ENCODE results near the gene FBLN5.
A peak's percentile ranks its signal among the peaks of the same experiment; 100 is the strongest.
"Not testable (repeated sequence)": the region's sequence is repeated elsewhere in the genome, so short reads cannot be mapped to it uniquely, and the experiment has no call there.

Gene FBLN5

GRCh38 chr14:91906374-91906773, 41.1 kb downstream of the FBLN5 start:
- DNase-seq (ENCODE audit: low spot score): no peak

- DNase-seq (ENCODE audit: low spot score): no peak
Measured at GRCh38 chr14:91904956-91905645, 42.4 kb downstream of the FBLN5 start.

- DNase-seq (ENCODE audit: low spot score): no peak
Measured at GRCh38 chr14:91904483-91904882, 43.0 kb downstream of the FBLN5 start.

GRCh38 chr14:91903070-91903469, 44.4 kb downstream of the FBLN5 start:
- DNase-seq (ENCODE audit: low spot score): no peak

- DNase-seq (ENCODE audit: low spot score): no peak
Measured at GRCh38 chr14:91902336-91902735, 45.2 kb downstream of the FBLN5 start.

- DNase-seq (ENCODE audit: low spot score): no peak
Measured at GRCh38 chr14:91901449-91902226, 45.9 kb downstream of the FBLN5 start.

- no peak for DNase-seq (ENCODE audit: low spot score)
Measured at GRCh38 chr14:91899806-91900205, 47.7 kb downstream of the FBLN5 start.

GRCh38 chr14:91899213-91899612, 48.3 kb downstream of the FBLN5 start:
- no peak for DNase-seq (ENCODE audit: low spot score)

GRCh38 chr14:91898372-91898771, 49.1 kb downstream of the FBLN5 start:
- DNase-seq (ENCODE audit: low spot score): no peak

GRCh38 chr14:91897716-91898115, 49.8 kb downstream of the FBLN5 start:
- DNase-seq (ENCODE audit: low spot score): not testable (repeated sequence)

GRCh38 chr14:91897106-91897701, 50.3 kb downstream of the FBLN5 start:
- no peak for DNase-seq (ENCODE audit: low spot score)

- no peak for DNase-seq (ENCODE audit: low spot score)
Measured at GRCh38 chr14:91896419-91896818, 51.1 kb downstream of the FBLN5 start.

GRCh38 chr14:91893669-91894068, 53.8 kb downstream of the FBLN5 start:
- no peak for DNase-seq (ENCODE audit: low spot score)

GRCh38 chr14:91893007-91893406, 54.5 kb downstream of the FBLN5 start:
- peak; percentile 70 for DNase-seq (ENCODE audit: low spot score)

- DNase-seq (ENCODE audit: low spot score): no peak
Measured at GRCh38 chr14:91891721-91892220, 55.7 kb downstream of the FBLN5 start.

- DNase-seq (ENCODE audit: low spot score): no peak
Measured at GRCh38 chr14:91891101-91891500, 56.4 kb downstream of the FBLN5 start.

- no peak for DNase-seq (ENCODE audit: low spot score)
Measured at GRCh38 chr14:91890291-91890749, 57.2 kb downstream of the FBLN5 start.

- DNase-seq (ENCODE audit: low spot score): no peak
Measured at GRCh38 chr14:91889477-91890211, 57.9 kb downstream of the FBLN5 start.

GRCh38 chr14:91888641-91889476, 58.6 kb downstream of the FBLN5 start:
- no peak for DNase-seq (ENCODE audit: low spot score)

- DNase-seq (ENCODE audit: low spot score): no peak
Measured at GRCh38 chr14:91886961-91887360, 60.5 kb downstream of the FBLN5 start.

GRCh38 chr14:91885839-91886238, 61.7 kb downstream of the FBLN5 start:
- no peak for DNase-seq (ENCODE audit: low spot score)
